SK-N-SH (cell line): Measurements from ENCODE around the gene FBXL15. TPM values are rescaled to one million over a fixed set of nuclear protein-coding genes. Genes with fewer than 3 reads are reported as not detected.

Experiments used
- CTCF ChIA-PET: fragments of 300-600, 350-600 bp; formaldehyde crosslinking; extraction: SDS; loops from one replicate; lab custom pipeline; 2021; lab: Yijun Ruan, JAX
- POLR2A ChIA-PET: fragments of 350-600 bp; sonication (Branson Sonifier 250); formaldehyde crosslinking; extraction: SDS; loops from one replicate; lab custom pipeline; 2020; ENCODE audit warnings: antibody characterized with exemption, inconsistent platforms; lab: Yijun Ruan, JAX
- DNase-seq: peaks from one replicate; pipeline ENCODE4 v3.0.0; 2012
- H2AFZ ChIP-seq: fragments of 200-600 bp; sonication (generic); 2 replicates; pipeline ENCODE4 v1.8.1; 2016; ENCODE audit warnings: antibody characterized with exemption, mild to moderate bottlenecking, low read depth
- H3F3A ChIP-seq: fragments of 200-600 bp; sonication (generic); replicated peaks from 2 replicates; pipeline ENCODE3; 2016; ENCODE audit warnings: antibody characterized with exemption, mild to moderate bottlenecking; ENCODE audit not compliant: insufficient read depth
- H3K27ac ChIP-seq, 2 experiments: fragments of 200-500 bp in 1 of 2; fragments of 200-600 bp in 1 of 2; sonication (Bioruptor generic) in 1 of 2; sonication (generic), shearing (Covaris generic) in 1 of 2; 2 replicates each; pipeline versions ENCODE4 v1.5.1 to v1.6.1; 2014 to 2016; ENCODE audit warnings: low read depth in 2 of 2, inconsistent platforms in 1 of 2, low read length in 1 of 2, mild to moderate bottlenecking in 1 of 2, mixed read lengths in 1 of 2
- H3K27me3 ChIP-seq: fragments of 200-600 bp; sonication (generic), shearing (Covaris generic); 2 replicates; pipeline ENCODE4 v1.6.1; 2016; ENCODE audit warnings: mixed run types; ENCODE audit not compliant: insufficient read depth
- H3K36me3 ChIP-seq, 2 experiments: fragments of 200-500 bp in 1 of 2; fragments of 200-600 bp in 1 of 2; sonication (Bioruptor generic) in 1 of 2; sonication (generic) in 1 of 2; replicated peaks in 1 of 2; 2 replicates each; pipeline versions ENCODE3 to v1.5.1; 2014 to 2016; ENCODE audit warnings: low read length in 1 of 2, mild to moderate bottlenecking in 1 of 2; ENCODE audit not compliant: insufficient read depth in 2 of 2, control insufficient read depth in 1 of 2
- H3K4me1 ChIP-seq, 2 experiments: fragments of 200-500 bp in 1 of 2; fragments of 200-600 bp in 1 of 2; sonication (Bioruptor generic) in 1 of 2; sonication (generic), shearing (Covaris generic) in 1 of 2; 2 replicates each; pipeline versions ENCODE4 v1.5.1 to v1.6.1; 2014 to 2016; ENCODE audit warnings: low read depth in 1 of 2, low read length in 1 of 2, mixed run types in 1 of 2; ENCODE audit not compliant: insufficient read depth in 2 of 2, control insufficient read depth in 1 of 2
- H3K4me2 ChIP-seq: fragments of 200-600 bp; sonication (generic), shearing (Covaris generic); 2 replicates; pipeline ENCODE4 v1.6.1; 2017; ENCODE audit warnings: mixed run types
- H3K4me3 ChIP-seq, 2 experiments: fragments of 200-500 bp in 1 of 2; fragments of 200-600 bp in 1 of 2; sonication (Bioruptor generic) in 1 of 2; sonication (generic), shearing (Covaris generic) in 1 of 2; 2 replicates each; pipeline versions ENCODE4 v1.5.1 to v1.8.1; 2014 to 2016; ENCODE audit warnings: low read depth in 2 of 2, inconsistent platforms in 1 of 2, low read length in 1 of 2, mild to moderate bottlenecking in 1 of 2, mixed read lengths in 1 of 2, moderate library complexity in 1 of 2
- H3K79me2 ChIP-seq: fragments of 200-600 bp; sonication (generic); 2 replicates; pipeline ENCODE4 v1.8.1; 2017; ENCODE audit warnings: mild to moderate bottlenecking; ENCODE audit not compliant: insufficient read depth
- H3K9ac ChIP-seq: fragments of 200-600 bp; sonication (generic); 2 replicates; pipeline ENCODE4 v1.6.1; 2017; ENCODE audit warnings: mixed run types
- H3K9me2 ChIP-seq: fragments of 200-600 bp; sonication (generic); 2 replicates; pipeline ENCODE4 v1.6.1; 2017; ENCODE audit warnings: mixed run types
- H3K9me3 ChIP-seq: fragments of 200-600 bp; sonication (generic); 2 replicates; pipeline ENCODE4 v1.6.1; 2017; ENCODE audit warnings: mixed run types, mild to moderate bottlenecking, moderate library complexity
- H4K20me1 ChIP-seq: fragments of 200-600 bp; sonication (generic); 2 replicates; pipeline ENCODE4 v1.6.1; 2017; ENCODE audit warnings: mild to moderate bottlenecking, mixed run types; ENCODE audit not compliant: insufficient read depth
- CHD2 ChIP-seq: fragments of 150-350 bp; IDR thresholded peaks from 2 replicates; pipeline ENCODE4 v1.6.1; 2018; ENCODE audit warnings: low read length; ENCODE audit not compliant: partially characterized antibody
- EP300 ChIP-seq, 2 experiments: IDR thresholded peaks; 2 replicates each; pipeline versions ENCODE4 v1.4.0 to v1.6.1; 2012; ENCODE audit warnings: borderline replicate concordance in 1 of 2, low read depth in 1 of 2, low read length in 1 of 2
- EZH2phosphoT487 ChIP-seq: fragments of 200-600 bp; sonication (generic); IDR thresholded peaks from 2 replicates; pipeline ENCODE4 v1.6.1; 2017; ENCODE audit warnings: low read depth, mixed run types, mild to moderate bottlenecking, antibody characterized with exemption, moderate library complexity, borderline replicate concordance
- FOSL2 ChIP-seq: IDR thresholded peaks from 2 replicates; pipeline ENCODE4 v1.4.0; 2012; ENCODE audit warnings: low read depth, mild to moderate bottlenecking, moderate library complexity, borderline replicate concordance
- GATA2 ChIP-seq: sonication (generic); formaldehyde crosslinking; IDR thresholded peaks from 2 replicates; pipeline ENCODE4 v1.5.0; 2020; ENCODE audit warnings: mild to moderate bottlenecking, missing genetic modification reagents
- MEF2A ChIP-seq: IDR thresholded peaks from 2 replicates; pipeline ENCODE4 v1.4.0; 2012; ENCODE audit warnings: low read depth, borderline replicate concordance
- MXI1 ChIP-seq: IDR thresholded peaks from 2 replicates; pipeline ENCODE4 v1.6.1; 2012; ENCODE audit warnings: mild to moderate bottlenecking, low read depth, low read length, improper control_type of control experiment
- NFIC ChIP-seq: IDR thresholded peaks from 2 replicates; pipeline ENCODE4 v1.4.0; 2012; ENCODE audit warnings: borderline replicate concordance
- NRF1 ChIP-seq: IDR thresholded peaks from 2 replicates; pipeline ENCODE4 v1.6.1; 2012; ENCODE audit warnings: low read depth, mild to moderate bottlenecking, low read length
- POLR2AphosphoS5 ChIP-seq: IDR thresholded peaks from 2 replicates; pipeline ENCODE4 v1.6.1; 2012; ENCODE audit warnings: low read depth, low read length
- RCOR1 ChIP-seq: fragments of 150-350 bp; IDR thresholded peaks from 2 replicates; pipeline ENCODE4 v1.6.1; 2017; ENCODE audit warnings: antibody characterized with exemption, low read length
- SIN3A ChIP-seq: IDR thresholded peaks from 2 replicates; pipeline ENCODE4 v1.6.1; 2012; ENCODE audit warnings: low read depth, mild to moderate bottlenecking, low read length, moderate library complexity, borderline replicate concordance
- TAF1 ChIP-seq: IDR thresholded peaks from 2 replicates; pipeline ENCODE4 v1.6.1; 2012; ENCODE audit warnings: low read depth, mild to moderate bottlenecking, low read length, moderate library complexity, borderline replicate concordance
- TCF12 ChIP-seq: IDR thresholded peaks from 2 replicates; pipeline ENCODE4 v1.4.0; 2012
- YY1 ChIP-seq: IDR thresholded peaks from 2 replicates; pipeline ENCODE4 v1.4.0; 2012; ENCODE audit warnings: low read depth, mild to moderate bottlenecking
- WGBS: methylation state at CpG from one replicate; pipeline ENCODE4 v1.1.6; 2017; ENCODE audit warnings: low lambda C conversion rate; 5-methylcytosine and 5-hydroxymethylcytosine counted together
- polyA plus RNA-seq, 3 experiments: library from polyadenylated mRNA; depleted of rRNA; stranded (reverse); fragments of >200 nt; gene quantifications; 2 replicates each; pipeline ENCODE4 v1.2.3, GENCODE V29; 2012
- TF ChIP-seq, protein P1 (sequence below): IDR thresholded peaks from 2 replicates; pipeline ENCODE4 v1.4.0; 2012; ENCODE audit warnings: low read depth, borderline replicate concordance
- TF ChIP-seq, protein P2 (sequence below): IDR thresholded peaks from 2 replicates; pipeline ENCODE4; 2012
- TF ChIP-seq, protein P3 (sequence below): IDR thresholded peaks from 2 replicates; pipeline ENCODE4 v1.4.0; 2012; ENCODE audit warnings: low read depth, borderline replicate concordance
- TF ChIP-seq, protein P4 (sequence below): IDR thresholded peaks from 2 replicates; pipeline ENCODE4 v1.6.1; 2012; ENCODE audit warnings: mild to moderate bottlenecking, low read depth, low read length, moderate library complexity

Gene FBXL15
- polyA plus RNA-seq, 1 of the 3 experiments (the other 2 are of a cell fraction) = 17.2 TPM

DNA sequence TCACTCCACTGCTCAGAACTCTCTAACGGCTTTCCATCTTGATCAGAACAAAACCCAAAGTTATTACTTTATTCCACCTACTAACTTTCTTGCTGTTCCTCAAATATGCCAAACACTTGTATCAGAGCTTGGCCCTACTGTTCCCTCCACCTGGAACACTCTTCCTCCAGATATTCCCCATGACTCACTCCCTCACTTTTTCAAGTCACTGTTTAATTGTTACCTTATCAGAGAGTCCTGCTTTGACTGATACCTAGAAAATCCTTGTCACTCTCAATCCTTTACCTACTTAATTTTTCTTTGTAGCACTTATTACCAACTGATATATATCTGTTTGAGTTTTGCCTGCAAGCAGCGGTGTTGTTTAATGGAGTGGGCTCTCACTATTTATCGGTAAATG, 30.7 kb upstream of the FBXL15 start:
- TF ChIP-seq TCF12 = no peak
- TF ChIP-seq MXI1 = no peak
- TF ChIP-seq TAF1 = no peak
- no peak for TF ChIP-seq NFIC
- no peak for TF ChIP-seq RCOR1
- TF ChIP-seq, protein P1, sequence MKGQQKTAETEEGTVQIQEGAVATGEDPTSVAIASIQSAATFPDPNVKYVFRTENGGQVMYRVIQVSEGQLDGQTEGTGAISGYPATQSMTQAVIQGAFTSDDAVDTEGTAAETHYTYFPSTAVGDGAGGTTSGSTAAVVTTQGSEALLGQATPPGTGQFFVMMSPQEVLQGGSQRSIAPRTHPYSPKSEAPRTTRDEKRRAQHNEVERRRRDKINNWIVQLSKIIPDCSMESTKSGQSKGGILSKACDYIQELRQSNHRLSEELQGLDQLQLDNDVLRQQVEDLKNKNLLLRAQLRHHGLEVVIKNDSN = no peak
- TF ChIP-seq, protein P2, sequence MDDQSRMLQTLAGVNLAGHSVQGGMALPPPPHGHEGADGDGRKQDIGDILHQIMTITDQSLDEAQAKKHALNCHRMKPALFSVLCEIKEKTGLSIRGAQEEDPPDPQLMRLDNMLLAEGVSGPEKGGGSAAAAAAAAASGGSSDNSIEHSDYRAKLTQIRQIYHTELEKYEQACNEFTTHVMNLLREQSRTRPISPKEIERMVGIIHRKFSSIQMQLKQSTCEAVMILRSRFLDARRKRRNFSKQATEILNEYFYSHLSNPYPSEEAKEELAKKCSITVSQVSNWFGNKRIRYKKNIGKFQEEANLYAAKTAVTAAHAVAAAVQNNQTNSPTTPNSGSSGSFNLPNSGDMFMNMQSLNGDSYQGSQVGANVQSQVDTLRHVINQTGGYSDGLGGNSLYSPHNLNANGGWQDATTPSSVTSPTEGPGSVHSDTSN = no peak
- TF ChIP-seq NRF1 = no peak
- no peak for TF ChIP-seq YY1
- TF ChIP-seq EZH2phosphoT487 = no peak
- no peak for TF ChIP-seq CHD2
- no peak for TF ChIP-seq GATA2 (CRISPR knock-in tag)
- TF ChIP-seq SIN3A = no peak
- no peak for TF ChIP-seq EP300 (IDR thresholded peaks at IDR 0.05; ENCODE audit: borderline replicate concordance in 1 of 2, low read depth in 1 of 2, low read length in 1 of 2)
- TF ChIP-seq POLR2AphosphoS5 = no peak
- no peak for TF ChIP-seq FOSL2
- TF ChIP-seq MEF2A = no peak
- TF ChIP-seq, protein P3, sequence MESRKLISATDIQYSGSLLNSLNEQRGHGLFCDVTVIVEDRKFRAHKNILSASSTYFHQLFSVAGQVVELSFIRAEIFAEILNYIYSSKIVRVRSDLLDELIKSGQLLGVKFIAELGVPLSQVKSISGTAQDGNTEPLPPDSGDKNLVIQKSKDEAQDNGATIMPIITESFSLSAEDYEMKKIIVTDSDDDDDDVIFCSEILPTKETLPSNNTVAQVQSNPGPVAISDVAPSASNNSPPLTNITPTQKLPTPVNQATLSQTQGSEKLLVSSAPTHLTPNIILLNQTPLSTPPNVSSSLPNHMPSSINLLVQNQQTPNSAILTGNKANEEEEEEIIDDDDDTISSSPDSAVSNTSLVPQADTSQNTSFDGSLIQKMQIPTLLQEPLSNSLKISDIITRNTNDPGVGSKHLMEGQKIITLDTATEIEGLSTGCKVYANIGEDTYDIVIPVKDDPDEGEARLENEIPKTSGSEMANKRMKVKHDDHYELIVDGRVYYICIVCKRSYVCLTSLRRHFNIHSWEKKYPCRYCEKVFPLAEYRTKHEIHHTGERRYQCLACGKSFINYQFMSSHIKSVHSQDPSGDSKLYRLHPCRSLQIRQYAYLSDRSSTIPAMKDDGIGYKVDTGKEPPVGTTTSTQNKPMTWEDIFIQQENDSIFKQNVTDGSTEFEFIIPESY = no peak
- TF ChIP-seq, protein P4, sequence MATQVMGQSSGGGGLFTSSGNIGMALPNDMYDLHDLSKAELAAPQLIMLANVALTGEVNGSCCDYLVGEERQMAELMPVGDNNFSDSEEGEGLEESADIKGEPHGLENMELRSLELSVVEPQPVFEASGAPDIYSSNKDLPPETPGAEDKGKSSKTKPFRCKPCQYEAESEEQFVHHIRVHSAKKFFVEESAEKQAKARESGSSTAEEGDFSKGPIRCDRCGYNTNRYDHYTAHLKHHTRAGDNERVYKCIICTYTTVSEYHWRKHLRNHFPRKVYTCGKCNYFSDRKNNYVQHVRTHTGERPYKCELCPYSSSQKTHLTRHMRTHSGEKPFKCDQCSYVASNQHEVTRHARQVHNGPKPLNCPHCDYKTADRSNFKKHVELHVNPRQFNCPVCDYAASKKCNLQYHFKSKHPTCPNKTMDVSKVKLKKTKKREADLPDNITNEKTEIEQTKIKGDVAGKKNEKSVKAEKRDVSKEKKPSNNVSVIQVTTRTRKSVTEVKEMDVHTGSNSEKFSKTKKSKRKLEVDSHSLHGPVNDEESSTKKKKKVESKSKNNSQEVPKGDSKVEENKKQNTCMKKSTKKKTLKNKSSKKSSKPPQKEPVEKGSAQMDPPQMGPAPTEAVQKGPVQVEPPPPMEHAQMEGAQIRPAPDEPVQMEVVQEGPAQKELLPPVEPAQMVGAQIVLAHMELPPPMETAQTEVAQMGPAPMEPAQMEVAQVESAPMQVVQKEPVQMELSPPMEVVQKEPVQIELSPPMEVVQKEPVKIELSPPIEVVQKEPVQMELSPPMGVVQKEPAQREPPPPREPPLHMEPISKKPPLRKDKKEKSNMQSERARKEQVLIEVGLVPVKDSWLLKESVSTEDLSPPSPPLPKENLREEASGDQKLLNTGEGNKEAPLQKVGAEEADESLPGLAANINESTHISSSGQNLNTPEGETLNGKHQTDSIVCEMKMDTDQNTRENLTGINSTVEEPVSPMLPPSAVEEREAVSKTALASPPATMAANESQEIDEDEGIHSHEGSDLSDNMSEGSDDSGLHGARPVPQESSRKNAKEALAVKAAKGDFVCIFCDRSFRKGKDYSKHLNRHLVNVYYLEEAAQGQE = no peak
- no peaks in the 10 kb centered on the region for H3K79me2 ChIP-seq
- H3K27ac ChIP-seq = no peak overlapping the region
- peaks cover 0 to 5% of the 10 kb centered on the region in 2 experiments; a peak in 1 of 4 replicates for H3K4me1 ChIP-seq
- 50% methylated on average over 3 of the region's 3 CpGs for WGBS
- no peaks in the 10 kb centered on the region for H3K27me3 ChIP-seq
- no peaks in the 10 kb centered on the region for H4K20me1 ChIP-seq
- POLR2A ChIA-PET = interaction anchor here (0.6 kb wide), 1 partner anchor 1403 kb away, joined by 3 read pairs; no protein-coding TSS in a partner anchor
- H3K36me3 ChIP-seq = no peaks in the 10 kb centered on the region
- peaks cover 3% of the 10 kb centered on the region for H3F3A ChIP-seq
- CTCF ChIA-PET = interaction anchor here (1.8 to 2.3 kb wide), 3 partner anchors 90 to 194 kb away, joined by 3 to 8 read pairs (median 7); no protein-coding TSS in a partner anchor
- H3K4me2 ChIP-seq = no peak overlapping the region
- no peak overlapping the region for H2AFZ ChIP-seq
- no peaks in the 10 kb centered on the region for H3K9me2 ChIP-seq
- no peak overlapping the region for H3K9ac ChIP-seq
- no peak for DNase-seq
- H3K4me3 ChIP-seq = no peak overlapping the region
- H3K9me3 ChIP-seq = no peaks in the 10 kb centered on the region
